Astrocyte (in vitro differentiated cells and primary cell): ENCODE measurements around the gene ASAP2. TPM values are rescaled to one million over a fixed set of nuclear protein-coding genes. Genes with fewer than 3 reads are reported as not detected.

Source experiments
- DNase-seq: peaks from one replicate; pipeline ENCODE4 v3.0.0-alpha.2; 2010; ENCODE audit warnings: low read depth
- FAIRE-seq: peaks from 2 replicates; lab custom pipeline; 2011; peaks lifted over from hg19 to GRCh38; lab: Jason Lieb, UNC
- H2AFZ ChIP-seq: 2 replicates; pipeline ENCODE4 v1.6.0; 2012; ENCODE audit warnings: low read depth, low read length, inconsistent platforms
- H3K27ac ChIP-seq: 2 replicates; pipeline ENCODE4 v1.5.1; 2011; ENCODE audit warnings: low read depth, low read length, inconsistent platforms
- H3K27me3 ChIP-seq: 2 replicates; pipeline ENCODE4 v1.6.0; 2011; ENCODE audit warnings: low read length, inconsistent platforms; ENCODE audit not compliant: insufficient read depth
- H3K36me3 ChIP-seq: 2 replicates; pipeline ENCODE4 v1.5.1; 2011; ENCODE audit warnings: low read length, inconsistent platforms; ENCODE audit not compliant: insufficient read depth
- H3K4me1 ChIP-seq: 2 replicates; pipeline ENCODE4 v1.5.1; 2011; ENCODE audit warnings: low read length, inconsistent platforms; ENCODE audit not compliant: insufficient read depth
- H3K4me2 ChIP-seq: 2 replicates; pipeline ENCODE4 v1.6.0; 2012; ENCODE audit warnings: low read length, inconsistent platforms
- H3K4me3 ChIP-seq: 2 replicates; pipeline ENCODE4 v1.5.1; 2011; ENCODE audit warnings: low read depth, mild to moderate bottlenecking, low read length, inconsistent platforms; ENCODE audit not compliant: insufficient read depth
- H3K79me2 ChIP-seq: 2 replicates; pipeline ENCODE4 v1.6.0; 2012; ENCODE audit warnings: mild to moderate bottlenecking, low read length, inconsistent platforms; ENCODE audit not compliant: insufficient read depth
- H3K9ac ChIP-seq: 2 replicates; pipeline ENCODE4 v1.6.0; 2012; ENCODE audit warnings: mild to moderate bottlenecking, low read length, inconsistent platforms
- H3K9me3 ChIP-seq: 2 replicates; pipeline ENCODE4 v1.5.1; 2012; ENCODE audit warnings: low read depth, mild to moderate bottlenecking, low read length, inconsistent platforms; ENCODE audit not compliant: insufficient read depth
- H4K20me1 ChIP-seq: 2 replicates; pipeline ENCODE4 v1.6.0; 2012; ENCODE audit warnings: low read length, inconsistent platforms; ENCODE audit not compliant: insufficient read depth
- H3K27ac Mint-ChIP-seq: one replicate; pipeline ENCODE4 v1.8.0; 2021; ENCODE audit warnings: mild to moderate bottlenecking, mixed read lengths; ENCODE audit not compliant: unreplicated experiment
- H3K27me3 Mint-ChIP-seq: one replicate; pipeline ENCODE4 v1.8.0; 2021; ENCODE audit warnings: low read depth, mixed read lengths; ENCODE audit not compliant: unreplicated experiment
- H3K36me3 Mint-ChIP-seq: one replicate; pipeline ENCODE4 v1.8.0; 2021; ENCODE audit warnings: low read depth, mixed read lengths; ENCODE audit not compliant: unreplicated experiment
- H3K4me1 Mint-ChIP-seq: one replicate; pipeline ENCODE4 v1.8.0; 2021; ENCODE audit warnings: low read depth, mixed read lengths; ENCODE audit not compliant: unreplicated experiment
- H3K4me3 Mint-ChIP-seq: one replicate; pipeline ENCODE4 v1.8.0; 2021; ENCODE audit warnings: mild to moderate bottlenecking, moderate library complexity, mixed read lengths; ENCODE audit not compliant: unreplicated experiment
- H3K9me3 Mint-ChIP-seq: one replicate; pipeline ENCODE4 v1.8.0; 2021; ENCODE audit warnings: mild to moderate bottlenecking, mixed read lengths; ENCODE audit not compliant: unreplicated experiment
- EZH2 ChIP-seq: IDR thresholded peaks from 2 replicates; pipeline ENCODE4 v1.6.1; 2012; ENCODE audit warnings: mild to moderate bottlenecking, low read length, inconsistent platforms; ENCODE audit not compliant: insufficient read depth
- total RNA-seq: library from RNA; stranded (reverse); gene quantifications from 2 replicates; pipeline ENCODE4 v1.2.1, GENCODE V29; 2021
- TF ChIP-seq, protein P1 (sequence below): IDR thresholded peaks from 2 replicates; pipeline ENCODE4 v1.5.1; 2011; ENCODE audit warnings: low read depth, mild to moderate bottlenecking, inconsistent platforms, low read length, moderate library complexity; ENCODE audit not compliant: insufficient read depth

The ASAP2 gene
- total RNA-seq, 1 donor from 2014 or later: 62.6 TPM

DNA sequence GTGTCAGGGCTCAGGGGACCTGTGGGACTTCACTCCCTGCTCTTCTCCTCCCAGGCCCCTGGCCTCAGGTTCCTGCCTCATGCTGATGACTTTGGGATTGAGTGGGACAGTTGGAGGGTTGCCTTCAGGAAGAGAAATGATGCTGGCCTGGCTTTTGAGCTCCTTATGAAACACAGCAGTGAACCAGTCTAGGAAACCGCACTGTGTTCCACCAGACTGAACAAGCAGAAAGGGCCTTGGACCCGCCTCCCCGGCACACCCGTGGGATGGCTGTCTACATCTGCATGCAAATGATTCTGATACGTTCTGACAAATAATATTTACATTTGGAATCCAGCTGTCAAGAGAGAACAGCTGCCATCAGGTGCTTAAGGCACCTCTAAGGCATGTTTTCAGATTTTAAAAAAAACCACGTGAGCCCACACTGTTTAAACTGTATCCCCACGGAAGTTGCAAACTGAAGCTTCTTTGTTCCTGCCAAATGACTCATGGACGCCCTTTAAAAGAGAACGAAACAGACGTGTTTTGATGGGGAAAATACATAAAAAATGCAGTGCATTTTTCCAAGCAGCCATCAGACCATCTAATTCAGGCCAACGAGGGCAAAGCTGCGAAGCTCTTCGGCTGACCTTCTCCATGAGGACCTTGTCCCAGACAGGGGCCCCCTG, 27.6 kb upstream of the ASAP2 start:
- H3K27me3 Mint-ChIP-seq: no peaks in the 10 kb centered on the region
- FAIRE-seq: no peak
- no peaks in the 10 kb centered on the region for H3K36me3 Mint-ChIP-seq
- Histone ChIP-seq H3K4me3 (peak overlapping the region; percentile 15), H3K79me2 (no peaks in the 10 kb centered on the region), H3K4me2 (peak overlapping the region; percentile 72), H3K9ac (peak overlapping the region; percentile 68), H3K9me3 (no peaks in the 10 kb centered on the region), H2AFZ (peak overlapping the region; percentile 58), H3K4me1 (peaks cover 38% of the 10 kb centered on the region), H3K36me3 (no peaks in the 10 kb centered on the region), H3K27ac (peak overlapping the region; percentile 94), H4K20me1 (no peaks in the 10 kb centered on the region), H3K27me3 (no peaks in the 10 kb centered on the region)
- H3K27ac Mint-ChIP-seq: peak overlapping the region; percentile 93
- peaks cover 29% of the 10 kb centered on the region for H3K4me1 Mint-ChIP-seq
- no peak overlapping the region for H3K4me3 Mint-ChIP-seq
- TF ChIP-seq, protein P1, sequence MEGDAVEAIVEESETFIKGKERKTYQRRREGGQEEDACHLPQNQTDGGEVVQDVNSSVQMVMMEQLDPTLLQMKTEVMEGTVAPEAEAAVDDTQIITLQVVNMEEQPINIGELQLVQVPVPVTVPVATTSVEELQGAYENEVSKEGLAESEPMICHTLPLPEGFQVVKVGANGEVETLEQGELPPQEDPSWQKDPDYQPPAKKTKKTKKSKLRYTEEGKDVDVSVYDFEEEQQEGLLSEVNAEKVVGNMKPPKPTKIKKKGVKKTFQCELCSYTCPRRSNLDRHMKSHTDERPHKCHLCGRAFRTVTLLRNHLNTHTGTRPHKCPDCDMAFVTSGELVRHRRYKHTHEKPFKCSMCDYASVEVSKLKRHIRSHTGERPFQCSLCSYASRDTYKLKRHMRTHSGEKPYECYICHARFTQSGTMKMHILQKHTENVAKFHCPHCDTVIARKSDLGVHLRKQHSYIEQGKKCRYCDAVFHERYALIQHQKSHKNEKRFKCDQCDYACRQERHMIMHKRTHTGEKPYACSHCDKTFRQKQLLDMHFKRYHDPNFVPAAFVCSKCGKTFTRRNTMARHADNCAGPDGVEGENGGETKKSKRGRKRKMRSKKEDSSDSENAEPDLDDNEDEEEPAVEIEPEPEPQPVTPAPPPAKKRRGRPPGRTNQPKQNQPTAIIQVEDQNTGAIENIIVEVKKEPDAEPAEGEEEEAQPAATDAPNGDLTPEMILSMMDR: no peak
- TF ChIP-seq EZH2: no peak
- H3K9me3 Mint-ChIP-seq: peaks cover 5% of the 10 kb centered on the region
- DNase-seq: peak; percentile 90

DNA sequence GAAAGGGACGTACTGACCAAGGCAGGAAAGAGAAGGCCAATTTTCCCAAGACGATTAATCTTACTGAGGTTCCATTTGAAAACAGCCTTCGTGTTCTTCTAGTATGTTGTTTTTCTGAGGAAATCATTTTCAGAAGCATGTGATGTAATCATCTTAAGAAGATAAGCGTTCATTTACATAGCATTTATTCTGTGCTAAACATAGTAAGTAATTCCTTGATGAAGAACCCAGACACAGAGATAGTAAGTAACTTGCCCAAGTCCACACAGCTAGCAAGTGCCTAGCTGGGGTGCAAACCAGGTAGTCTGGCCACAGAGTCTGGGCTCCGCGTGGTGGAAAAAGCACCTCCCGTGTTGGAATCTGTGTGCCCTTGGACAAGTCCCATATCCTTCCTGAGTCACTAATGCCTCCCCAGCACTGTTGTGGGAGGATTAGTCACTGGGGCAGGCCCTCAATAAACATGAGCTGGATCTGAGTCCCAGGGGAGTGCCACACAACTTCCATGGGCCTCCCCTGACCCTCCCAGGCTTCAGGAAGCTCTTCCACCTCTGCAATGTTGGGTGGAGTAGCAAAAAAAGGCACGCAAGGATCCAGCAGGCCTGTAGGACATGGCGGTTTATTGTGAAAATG, 26.9 kb upstream of the ASAP2 start:
- Mint-ChIP-seq H3K4me1 (peaks cover 26% of the 10 kb centered on the region), H3K27me3 (no peaks in the 10 kb centered on the region), H3K27ac (peak overlapping the region; percentile 93), H3K36me3 (peaks cover 2% of the 10 kb centered on the region), H3K4me3 (no peak overlapping the region), H3K9me3 (peaks cover 5% of the 10 kb centered on the region)
- peak overlapping the region; percentile 72 for H3K4me2 ChIP-seq
- H3K27ac ChIP-seq: peak overlapping the region; percentile 94
- no peaks in the 10 kb centered on the region for H3K9me3 ChIP-seq
- peaks cover 35% of the 10 kb centered on the region for H3K4me1 ChIP-seq
- peak overlapping the region; percentile 58 for H2AFZ ChIP-seq
- no peaks in the 10 kb centered on the region for H4K20me1 ChIP-seq
- TF ChIP-seq, protein P1: no peak
- no peak for TF ChIP-seq EZH2
- H3K9ac ChIP-seq: peak overlapping the region; percentile 68
- peak overlapping the region; percentile 15 for H3K4me3 ChIP-seq
- H3K27me3 ChIP-seq: no peaks in the 10 kb centered on the region
- FAIRE-seq (no peak), DNase-seq (peak; percentile 93)
- no peaks in the 10 kb centered on the region for H3K79me2 ChIP-seq
- no peaks in the 10 kb centered on the region for H3K36me3 ChIP-seq

DNA sequence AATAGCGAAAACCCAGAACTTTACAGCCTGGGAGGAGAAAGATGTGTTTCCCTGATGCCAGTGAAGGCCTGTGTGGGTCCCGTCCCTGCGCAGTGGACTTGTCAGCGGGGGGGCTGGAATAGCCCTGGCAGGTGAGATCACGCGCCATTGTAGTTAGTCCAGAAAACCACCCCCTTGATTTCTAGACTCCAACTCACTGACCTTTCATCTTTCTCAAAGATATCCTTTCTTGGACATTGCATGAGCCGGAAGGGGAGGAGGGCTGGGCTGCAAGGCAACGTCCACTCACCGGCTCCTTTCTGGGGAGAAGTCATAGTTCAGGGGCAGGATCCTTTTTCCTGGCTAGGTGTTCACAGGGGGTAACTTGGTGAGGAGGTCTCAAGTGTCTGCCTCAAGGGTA, 22.3 kb upstream of the ASAP2 start:
- no peaks in the 10 kb centered on the region for H3K36me3 ChIP-seq
- Mint-ChIP-seq H3K27me3 (no peaks in the 10 kb centered on the region), H3K4me1 (peaks cover 12% of the 10 kb centered on the region), H3K27ac (no peak overlapping the region), H3K36me3 (peaks cover 2% of the 10 kb centered on the region), H3K9me3 (peaks cover 5% of the 10 kb centered on the region), H3K4me3 (no peak overlapping the region)
- FAIRE-seq (no peak), DNase-seq (no peak)
- H3K9me3 ChIP-seq: no peaks in the 10 kb centered on the region
- no peak overlapping the region for H3K4me2 ChIP-seq
- no peaks in the 10 kb centered on the region for H3K27me3 ChIP-seq
- H3K79me2 ChIP-seq: no peaks in the 10 kb centered on the region
- H2AFZ ChIP-seq: no peak overlapping the region
- H3K27ac ChIP-seq: no peak overlapping the region
- no peak overlapping the region for H3K4me3 ChIP-seq
- H4K20me1 ChIP-seq: no peaks in the 10 kb centered on the region
- TF ChIP-seq EZH2: no peak
- TF ChIP-seq, protein P1: no peak
- no peak overlapping the region for H3K9ac ChIP-seq
- peaks cover 15% of the 10 kb centered on the region for H3K4me1 ChIP-seq
